ENCODE measurements around the gene ZNF385D. TPM values are rescaled to one million over a fixed set of nuclear protein-coding genes. Genes with fewer than 3 reads are reported as not detected.

Gene ZNF385D
- total RNA-seq, 2 experiments from 2014 or later, result not detected

DNA sequence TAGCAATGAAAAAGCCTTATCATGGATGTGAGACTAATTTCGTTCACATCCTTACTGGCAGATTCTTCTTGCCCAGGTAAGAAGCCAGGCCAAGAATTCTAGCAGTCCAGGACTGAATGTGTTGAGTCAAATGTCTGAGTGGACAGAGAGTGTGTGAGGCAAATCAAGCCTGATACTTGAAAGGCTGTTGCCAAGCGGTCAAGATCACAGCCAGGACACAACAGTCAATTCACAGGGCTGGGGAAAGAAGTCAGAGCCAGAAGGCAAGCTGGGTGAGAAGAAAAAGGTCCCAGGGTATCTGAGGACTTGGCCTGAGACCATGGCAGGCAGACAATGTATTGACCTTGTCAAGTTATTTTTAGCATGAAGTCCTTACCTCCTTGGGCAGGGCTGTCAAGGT is 301.3 kb downstream of the ZNF385D start:
- POLR2A ChIA-PET, result no interaction called here
- CTCF ChIA-PET, result interaction anchor here (0.6 kb wide), 1 partner anchor 158 kb away, joined by 5 read pairs; no protein-coding TSS in a partner anchor
- Mint-ChIP-seq H3K27me3 (no peaks in the 10 kb centered on the region), H3K36me3 (ENCODE audit: low read depth) (no peaks in the 10 kb centered on the region), H3K27ac (no peak overlapping the region), H3K4me1 (no peaks in the 10 kb centered on the region), H3K9me3 (peaks cover 6% of the 10 kb centered on the region), H3K4me3 (no peak overlapping the region)
- no peak for DNase-seq

GRCh38 chr3:21447476-21448151 is 303.4 kb downstream of the ZNF385D start:
- CTCF ChIA-PET, result no interaction called here
- no peak for DNase-seq
- Mint-ChIP-seq H3K27me3 (no peaks in the 10 kb centered on the region), H3K4me1 (no peaks in the 10 kb centered on the region), H3K9me3 (peaks cover 6% of the 10 kb centered on the region), H3K36me3 (ENCODE audit: low read depth) (no peaks in the 10 kb centered on the region), H3K27ac (no peak overlapping the region), H3K4me3 (no peak overlapping the region)
- POLR2A ChIA-PET, result no interaction called here

GRCh38 chr3:21446945-21447475 is 304.0 kb downstream of the ZNF385D start:
- Mint-ChIP-seq H3K27me3 (no peaks in the 10 kb centered on the region), H3K36me3 (ENCODE audit: low read depth) (no peaks in the 10 kb centered on the region), H3K4me3 (no peak overlapping the region), H3K4me1 (no peaks in the 10 kb centered on the region), H3K27ac (no peak overlapping the region), H3K9me3 (peaks cover 6% of the 10 kb centered on the region)
- ChIA-PET POLR2A (no interaction called here), CTCF (no interaction called here)
- no peak for DNase-seq

- CTCF ChIA-PET, result no interaction called here
- peaks cover 6% of the 10 kb centered on the region for H3K9me3 Mint-ChIP-seq
- DNase-seq, result no peak
- peak overlapping the region; percentile 3 for H3K27ac Mint-ChIP-seq
- H3K27me3 Mint-ChIP-seq, result no peaks in the 10 kb centered on the region
- H3K36me3 Mint-ChIP-seq (ENCODE audit: low read depth), result no peaks in the 10 kb centered on the region
- POLR2A ChIA-PET, result no interaction called here
- no peak overlapping the region for H3K4me3 Mint-ChIP-seq
- H3K4me1 Mint-ChIP-seq, result no peaks in the 10 kb centered on the region
These were observed 305.0 kb downstream of the ZNF385D start for GRCh38 chr3:21446027-21446426.

- H3K4me3 Mint-ChIP-seq, result no peak overlapping the region
- no peaks in the 10 kb centered on the region for H3K36me3 Mint-ChIP-seq (ENCODE audit: low read depth)
- peaks cover 4% of the 10 kb centered on the region for H3K9me3 Mint-ChIP-seq
- H3K27ac Mint-ChIP-seq, result no peak overlapping the region
- DNase-seq, result no peak
- H3K27me3 Mint-ChIP-seq, result no peaks in the 10 kb centered on the region
- CTCF ChIA-PET, result no interaction called here
- POLR2A ChIA-PET, result no interaction called here
- H3K4me1 Mint-ChIP-seq, result no peaks in the 10 kb centered on the region
These were observed 309.2 kb downstream of the ZNF385D start for GRCh38 chr3:21441821-21442220.

DNA sequence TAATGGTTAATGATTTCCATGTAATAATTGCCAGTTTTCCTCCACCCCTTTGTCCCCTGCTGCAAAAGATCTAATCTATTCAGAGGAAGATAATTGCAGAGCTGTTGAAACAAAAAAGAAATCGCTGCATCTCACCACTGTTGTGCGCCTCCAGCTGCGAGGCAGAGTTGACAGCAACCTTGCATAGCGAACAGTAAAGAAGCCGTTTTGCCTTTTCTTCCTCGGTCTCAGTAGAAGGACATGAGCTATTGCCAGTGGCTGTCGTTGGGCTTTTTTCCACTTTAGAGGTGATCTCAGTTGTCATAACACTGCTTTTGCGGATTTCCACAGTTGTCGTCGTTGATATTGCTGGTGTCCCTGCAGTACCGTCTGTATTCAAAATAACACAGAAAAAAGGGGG is 314.2 kb downstream of the ZNF385D start:
- ChIA-PET POLR2A (no interaction called here), CTCF (no interaction called here)
- Mint-ChIP-seq H3K4me1 (no peaks in the 10 kb centered on the region), H3K4me3 (no peak overlapping the region), H3K9me3 (peaks cover 5% of the 10 kb centered on the region), H3K27me3 (no peaks in the 10 kb centered on the region), H3K36me3 (ENCODE audit: low read depth) (no peaks in the 10 kb centered on the region), H3K27ac (no peak overlapping the region)
- DNase-seq, result no peak

DNA sequence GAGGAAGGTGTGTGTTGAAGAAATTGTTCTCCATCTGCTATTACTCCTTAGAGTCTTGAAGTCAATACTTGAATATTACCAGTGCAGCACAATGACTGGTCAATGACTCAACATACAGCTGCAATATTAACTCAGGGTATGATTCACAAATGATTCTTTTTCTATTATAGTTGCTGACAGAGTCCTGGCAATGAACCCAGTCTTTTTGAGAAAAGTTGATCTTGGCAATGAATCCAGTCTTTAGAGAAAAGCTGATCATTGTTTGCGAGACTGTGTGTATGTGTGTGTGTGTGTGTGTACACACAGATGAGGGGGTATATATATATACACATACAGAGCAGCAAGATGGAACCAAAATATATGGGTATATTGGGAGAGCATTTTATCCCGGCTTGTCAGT is 315.1 kb downstream of the ZNF385D start:
- Mint-ChIP-seq H3K27ac (no peak overlapping the region), H3K9me3 (peaks cover 5% of the 10 kb centered on the region), H3K36me3 (ENCODE audit: low read depth) (no peaks in the 10 kb centered on the region), H3K4me1 (no peaks in the 10 kb centered on the region), H3K4me3 (no peak overlapping the region), H3K27me3 (no peaks in the 10 kb centered on the region)
- CTCF ChIA-PET, result no interaction called here
- no peak for DNase-seq
- POLR2A ChIA-PET, result no interaction called here

DNA sequence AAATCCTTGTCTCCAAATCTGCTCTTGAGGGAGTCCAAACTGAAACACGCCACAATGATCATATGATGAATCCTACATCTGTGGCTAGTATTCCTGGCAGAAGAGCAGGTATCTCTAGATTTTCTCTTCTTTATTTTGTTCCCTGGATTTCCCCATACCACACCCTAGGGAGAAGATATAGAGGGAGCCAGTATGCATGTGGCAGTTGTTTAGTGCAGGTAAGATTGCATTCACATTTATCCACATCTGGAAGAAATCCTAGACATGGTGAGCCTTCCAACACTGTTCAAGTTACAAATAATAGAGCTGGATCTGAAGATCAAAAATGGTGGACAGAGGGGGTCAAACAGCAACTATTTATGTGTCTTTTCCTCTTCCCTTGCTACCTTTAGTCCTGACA is 316.7 kb downstream of the ZNF385D start:
- H3K4me3 Mint-ChIP-seq, result no peak overlapping the region
- no peaks in the 10 kb centered on the region for H3K36me3 Mint-ChIP-seq (ENCODE audit: low read depth)
- no peaks in the 10 kb centered on the region for H3K27me3 Mint-ChIP-seq
- CTCF ChIA-PET, result interaction anchor here (0.7 kb wide), 1 partner anchor 177 kb away, joined by 3 read pairs; no protein-coding TSS in a partner anchor
- H3K9me3 Mint-ChIP-seq, result peaks cover 5% of the 10 kb centered on the region
- no peak for DNase-seq
- no peak overlapping the region for H3K27ac Mint-ChIP-seq
- no peaks in the 10 kb centered on the region for H3K4me1 Mint-ChIP-seq
- POLR2A ChIA-PET, result no interaction called here

DNA sequence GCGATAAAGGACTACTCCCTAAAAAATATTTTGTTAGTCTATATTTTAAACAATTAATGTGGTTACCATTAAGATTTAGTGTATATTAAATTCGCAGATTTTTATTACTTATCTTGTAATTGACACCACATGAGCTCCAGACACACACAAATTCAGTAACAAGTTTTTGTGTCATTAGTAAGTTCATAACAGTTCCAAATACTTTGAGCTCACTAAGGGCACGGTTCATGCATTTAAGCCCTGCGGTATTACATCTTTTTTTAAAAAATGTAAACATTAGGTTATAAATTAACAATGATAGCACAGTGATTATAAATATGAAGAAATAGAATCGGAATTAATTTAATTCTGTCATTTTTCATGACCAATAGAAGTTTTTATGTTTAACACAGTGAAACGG is 317.3 kb downstream of the ZNF385D start:
- no peaks in the 10 kb centered on the region for H3K36me3 Mint-ChIP-seq (ENCODE audit: low read depth)
- peaks cover 5% of the 10 kb centered on the region for H3K9me3 Mint-ChIP-seq
- ChIA-PET CTCF (no interaction called here), POLR2A (no interaction called here)
- H3K4me3 Mint-ChIP-seq, result no peak overlapping the region
- no peak overlapping the region for H3K27ac Mint-ChIP-seq
- H3K4me1 Mint-ChIP-seq, result no peaks in the 10 kb centered on the region
- DNase-seq, result no peak
- H3K27me3 Mint-ChIP-seq, result no peaks in the 10 kb centered on the region

DNA sequence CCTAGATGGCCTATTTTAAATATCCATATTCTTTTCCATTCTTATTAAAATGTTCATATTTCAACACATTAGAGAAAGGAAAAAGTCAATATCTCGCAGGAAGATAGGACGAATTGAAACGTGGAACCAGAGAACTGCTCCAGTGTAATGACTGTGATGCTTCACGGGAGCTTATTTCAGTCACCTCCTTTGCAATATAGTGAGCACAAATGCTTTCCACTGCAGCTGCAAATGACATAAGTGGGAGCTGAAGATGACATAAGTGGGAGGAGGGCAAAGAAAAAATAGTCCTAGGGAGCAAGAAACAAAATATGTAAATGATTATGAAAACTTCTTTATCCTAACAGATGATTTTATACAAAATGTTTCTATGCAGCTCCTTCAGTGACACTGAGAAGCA is 324.1 kb downstream of the ZNF385D start:
- no peak overlapping the region for H3K4me3 Mint-ChIP-seq
- no peak overlapping the region for H3K27ac Mint-ChIP-seq
- no peaks in the 10 kb centered on the region for H3K36me3 Mint-ChIP-seq (ENCODE audit: low read depth)
- ChIA-PET CTCF (no interaction called here), POLR2A (no interaction called here)
- H3K4me1 Mint-ChIP-seq, result no peaks in the 10 kb centered on the region
- peaks cover 2% of the 10 kb centered on the region for H3K9me3 Mint-ChIP-seq
- H3K27me3 Mint-ChIP-seq, result no peaks in the 10 kb centered on the region
- DNase-seq, result no peak

- no peak overlapping the region for H3K4me3 Mint-ChIP-seq
- H3K36me3 Mint-ChIP-seq (ENCODE audit: low read depth), result no peaks in the 10 kb centered on the region
- H3K27ac Mint-ChIP-seq, result no peak overlapping the region
- CTCF ChIA-PET, result no interaction called here
- H3K4me1 Mint-ChIP-seq, result no peaks in the 10 kb centered on the region
- peaks cover 2% of the 10 kb centered on the region for H3K9me3 Mint-ChIP-seq
- no peak for DNase-seq
- POLR2A ChIA-PET, result no interaction called here
- H3K27me3 Mint-ChIP-seq, result no peaks in the 10 kb centered on the region
These were observed 325.3 kb downstream of the ZNF385D start for GRCh38 chr3:21425715-21426114.

DNA sequence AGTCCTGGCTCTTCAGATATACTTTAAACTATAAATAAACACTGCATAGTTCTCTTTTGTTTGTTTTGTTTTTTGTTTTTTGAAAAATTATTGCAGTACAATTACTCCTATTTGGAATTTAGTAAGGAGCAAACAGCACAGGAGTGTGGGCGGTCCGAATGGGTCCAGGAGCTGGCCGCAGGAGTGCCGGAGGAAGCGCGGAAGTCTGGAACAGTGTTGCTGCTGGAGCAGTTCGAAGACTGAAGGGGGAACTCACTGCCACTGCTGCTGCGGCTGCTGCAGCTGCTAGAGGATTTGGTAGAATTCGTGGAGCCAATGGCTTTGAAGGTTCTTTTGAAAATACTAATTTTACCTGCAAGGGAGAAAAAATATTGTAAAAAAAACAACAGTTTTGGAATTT is 329.9 kb downstream of the ZNF385D start:
- Mint-ChIP-seq H3K4me1 (no peaks in the 10 kb centered on the region), H3K27ac (no peak overlapping the region), H3K4me3 (no peak overlapping the region), H3K27me3 (no peaks in the 10 kb centered on the region), H3K9me3 (peaks cover 2% of the 10 kb centered on the region), H3K36me3 (ENCODE audit: low read depth) (no peaks in the 10 kb centered on the region)
- ChIA-PET CTCF (no interaction called here), POLR2A (no interaction called here)
- DNase-seq, result no peak

DNA sequence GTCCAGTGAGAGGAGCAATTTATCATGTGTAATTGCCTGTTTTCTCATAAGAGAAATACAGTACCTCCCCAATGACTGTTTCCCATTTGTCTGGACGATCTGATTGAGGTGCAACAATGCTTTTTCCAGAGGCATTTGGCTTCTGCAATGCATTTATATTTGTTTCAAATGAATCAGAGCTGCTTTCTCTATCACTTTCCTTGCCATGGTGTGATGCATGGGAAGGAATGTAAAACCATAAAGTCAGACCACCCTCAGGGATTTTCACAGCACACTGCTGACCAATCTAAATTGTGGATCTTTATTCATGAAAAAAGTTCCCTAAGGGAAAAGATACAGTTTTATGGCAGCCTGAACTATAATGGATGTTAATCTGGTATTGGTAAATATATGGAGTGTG is 333.0 kb downstream of the ZNF385D start:
- no peaks in the 10 kb centered on the region for H3K36me3 Mint-ChIP-seq (ENCODE audit: low read depth)
- DNase-seq, result no peak
- ChIA-PET CTCF (no interaction called here), POLR2A (no interaction called here)
- H3K27me3 Mint-ChIP-seq, result no peaks in the 10 kb centered on the region
- H3K27ac Mint-ChIP-seq, result no peak overlapping the region
- no peak overlapping the region for H3K4me3 Mint-ChIP-seq
- no peaks in the 10 kb centered on the region for H3K9me3 Mint-ChIP-seq
- H3K4me1 Mint-ChIP-seq, result no peaks in the 10 kb centered on the region

- Mint-ChIP-seq H3K36me3 (ENCODE audit: low read depth) (no peaks in the 10 kb centered on the region), H3K27me3 (no peaks in the 10 kb centered on the region), H3K27ac (no peak overlapping the region), H3K9me3 (no peaks in the 10 kb centered on the region), H3K4me3 (no peak overlapping the region), H3K4me1 (no peaks in the 10 kb centered on the region)
- POLR2A ChIA-PET, result no interaction called here
- no peak for DNase-seq
- CTCF ChIA-PET, result no interaction called here
These were observed 336.5 kb downstream of the ZNF385D start for GRCh38 chr3:21414506-21414905.
